ENCODE data around the gene RASGRF1. TPM values are rescaled to one million over a fixed set of nuclear protein-coding genes. Genes with fewer than 3 reads are reported as not detected.

Gene RASGRF1
- total RNA-seq, 1 donor from 2014 or later, result 0.17 TPM

GRCh38 chr15:79076661-79077060 is 13.9 kb downstream of the RASGRF1 start:
- TF ChIP-seq, protein P1, sequence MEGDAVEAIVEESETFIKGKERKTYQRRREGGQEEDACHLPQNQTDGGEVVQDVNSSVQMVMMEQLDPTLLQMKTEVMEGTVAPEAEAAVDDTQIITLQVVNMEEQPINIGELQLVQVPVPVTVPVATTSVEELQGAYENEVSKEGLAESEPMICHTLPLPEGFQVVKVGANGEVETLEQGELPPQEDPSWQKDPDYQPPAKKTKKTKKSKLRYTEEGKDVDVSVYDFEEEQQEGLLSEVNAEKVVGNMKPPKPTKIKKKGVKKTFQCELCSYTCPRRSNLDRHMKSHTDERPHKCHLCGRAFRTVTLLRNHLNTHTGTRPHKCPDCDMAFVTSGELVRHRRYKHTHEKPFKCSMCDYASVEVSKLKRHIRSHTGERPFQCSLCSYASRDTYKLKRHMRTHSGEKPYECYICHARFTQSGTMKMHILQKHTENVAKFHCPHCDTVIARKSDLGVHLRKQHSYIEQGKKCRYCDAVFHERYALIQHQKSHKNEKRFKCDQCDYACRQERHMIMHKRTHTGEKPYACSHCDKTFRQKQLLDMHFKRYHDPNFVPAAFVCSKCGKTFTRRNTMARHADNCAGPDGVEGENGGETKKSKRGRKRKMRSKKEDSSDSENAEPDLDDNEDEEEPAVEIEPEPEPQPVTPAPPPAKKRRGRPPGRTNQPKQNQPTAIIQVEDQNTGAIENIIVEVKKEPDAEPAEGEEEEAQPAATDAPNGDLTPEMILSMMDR (IDR thresholded peaks at IDR 0.05; ENCODE audit: unreplicated experiment), result no peak
- H3K4me1 Mint-ChIP-seq (ENCODE audit: low read depth), result no peaks in the 10 kb centered on the region
- no peak overlapping the region for H3K4me3 Mint-ChIP-seq (ENCODE audit: low read depth)
- H3K27me3 Mint-ChIP-seq, result peaks cover 32% of the 10 kb centered on the region
- no peaks in the 10 kb centered on the region for H3K36me3 Mint-ChIP-seq (ENCODE audit: insufficient read depth)
- no peak overlapping the region for H3K27ac Mint-ChIP-seq
- H3K9me3 Mint-ChIP-seq (ENCODE audit: low read depth), result no peaks in the 10 kb centered on the region
- DNase-seq (ENCODE audit: low spot score, unreplicated experiment), result no peak

DNA sequence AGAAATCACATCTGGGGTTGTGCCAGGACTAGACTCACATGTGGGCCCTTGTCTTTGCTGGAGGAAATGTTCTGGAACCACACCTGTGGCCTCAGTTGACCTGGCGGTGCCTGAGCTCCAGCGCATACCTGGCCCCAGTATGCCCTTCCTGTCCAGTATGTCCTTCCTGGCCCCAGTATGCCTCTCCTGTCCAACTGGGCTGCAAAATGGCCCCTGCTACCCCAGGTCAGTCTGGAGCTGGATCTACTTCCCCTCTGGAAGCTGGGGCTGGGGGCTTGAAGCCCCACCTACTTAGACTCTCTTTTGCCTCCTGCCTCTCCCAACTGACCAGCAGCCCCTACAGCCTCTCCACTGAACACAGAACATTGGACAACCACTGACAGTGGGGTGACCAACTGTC is 15.3 kb downstream of the RASGRF1 start:
- TF ChIP-seq, protein P1 (IDR thresholded peaks at IDR 0.05; ENCODE audit: unreplicated experiment), result no peak
- no peak for DNase-seq (ENCODE audit: low spot score, unreplicated experiment)
- Mint-ChIP-seq H3K4me3 (ENCODE audit: low read depth) (no peak overlapping the region), H3K27me3 (peaks cover 24% of the 10 kb centered on the region), H3K27ac (no peak overlapping the region), H3K4me1 (ENCODE audit: low read depth) (no peaks in the 10 kb centered on the region), H3K9me3 (ENCODE audit: low read depth) (no peaks in the 10 kb centered on the region), H3K36me3 (ENCODE audit: insufficient read depth) (no peaks in the 10 kb centered on the region)

DNA sequence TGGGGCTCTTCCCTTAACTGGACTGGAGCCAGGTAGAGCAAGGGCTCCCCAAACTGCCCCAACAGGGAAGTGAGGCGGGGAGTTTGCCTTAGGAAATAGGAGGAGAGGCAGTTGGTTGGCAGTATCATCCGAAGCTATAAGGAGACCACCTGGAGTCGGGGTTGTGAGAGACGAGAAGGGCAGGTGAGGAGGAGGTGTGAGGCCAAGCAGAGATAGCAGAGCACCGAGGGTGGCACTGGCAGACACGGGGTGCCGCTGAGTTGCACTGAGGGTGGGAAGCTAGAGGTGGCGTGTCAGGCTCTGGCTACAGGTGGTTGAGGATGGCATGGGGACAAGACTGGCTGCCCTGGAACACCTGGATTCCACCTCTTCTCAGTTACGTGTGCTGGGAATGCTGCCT is 17.2 kb downstream of the RASGRF1 start:
- no peak for DNase-seq (ENCODE audit: low spot score, unreplicated experiment)
- Mint-ChIP-seq H3K36me3 (ENCODE audit: insufficient read depth) (no peaks in the 10 kb centered on the region), H3K4me1 (ENCODE audit: low read depth) (no peaks in the 10 kb centered on the region), H3K27me3 (peaks cover 27% of the 10 kb centered on the region), H3K4me3 (ENCODE audit: low read depth) (no peak overlapping the region), H3K27ac (peak overlapping the region; percentile 43), H3K9me3 (ENCODE audit: low read depth) (no peaks in the 10 kb centered on the region)
- TF ChIP-seq, protein P1 (IDR thresholded peaks at IDR 0.05; ENCODE audit: unreplicated experiment), result no peak

DNA sequence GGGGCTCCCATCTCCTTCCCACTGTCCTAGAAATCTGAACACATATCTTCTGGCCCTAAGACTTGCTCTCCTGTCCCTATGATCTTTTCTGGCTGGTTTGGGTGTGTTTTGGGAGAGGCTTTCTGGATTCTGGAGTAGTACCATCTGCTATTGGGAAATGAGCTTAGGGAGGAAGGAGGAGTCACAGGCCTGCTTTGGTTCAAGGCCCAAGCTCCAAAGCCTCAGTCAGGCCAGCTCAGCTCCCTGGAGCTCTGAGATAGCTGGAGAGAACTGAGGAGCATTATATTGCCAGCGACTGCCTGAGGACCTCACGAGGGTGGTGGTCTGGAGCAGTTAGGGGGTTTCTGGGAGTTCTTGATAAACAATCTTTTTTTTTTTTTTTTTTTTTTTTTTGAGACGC is 18.7 kb downstream of the RASGRF1 start:
- no peak overlapping the region for H3K27ac Mint-ChIP-seq
- H3K4me3 Mint-ChIP-seq (ENCODE audit: low read depth), result no peak overlapping the region
- H3K4me1 Mint-ChIP-seq (ENCODE audit: low read depth), result no peaks in the 10 kb centered on the region
- DNase-seq (ENCODE audit: low spot score, unreplicated experiment), result no peak
- H3K36me3 Mint-ChIP-seq (ENCODE audit: insufficient read depth), result no peaks in the 10 kb centered on the region
- TF ChIP-seq, protein P1 (IDR thresholded peaks at IDR 0.05; ENCODE audit: unreplicated experiment), result no peak
- H3K27me3 Mint-ChIP-seq, result peaks cover 25% of the 10 kb centered on the region
- no peaks in the 10 kb centered on the region for H3K9me3 Mint-ChIP-seq (ENCODE audit: low read depth)

DNA sequence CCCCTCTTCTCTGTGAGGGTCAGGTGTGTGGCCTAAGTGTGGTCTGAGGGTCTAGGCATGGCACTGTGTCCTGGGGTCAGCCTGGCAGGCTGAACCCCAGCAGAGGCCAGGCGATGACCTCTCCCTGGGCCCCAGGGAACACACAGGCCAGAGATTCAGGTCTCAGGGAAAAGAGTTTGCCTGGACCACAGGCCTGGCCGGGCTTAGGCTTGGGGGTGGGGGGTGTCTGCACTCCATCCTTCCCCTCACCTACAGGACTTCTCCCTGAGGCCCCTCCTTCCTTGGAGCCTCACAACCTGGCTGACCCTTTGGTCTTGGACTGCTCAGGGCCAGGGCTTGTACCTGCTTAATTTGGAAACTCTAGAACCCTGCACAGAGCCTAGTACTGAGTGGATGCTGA is 21.8 kb downstream of the RASGRF1 start:
- no peak overlapping the region for H3K27ac Mint-ChIP-seq
- H3K36me3 Mint-ChIP-seq (ENCODE audit: insufficient read depth), result no peaks in the 10 kb centered on the region
- no peaks in the 10 kb centered on the region for H3K4me1 Mint-ChIP-seq (ENCODE audit: low read depth)
- H3K27me3 Mint-ChIP-seq, result peaks cover 18% of the 10 kb centered on the region
- no peak overlapping the region for H3K4me3 Mint-ChIP-seq (ENCODE audit: low read depth)
- TF ChIP-seq, protein P1 (IDR thresholded peaks at IDR 0.05; ENCODE audit: unreplicated experiment), result no peak
- DNase-seq (ENCODE audit: low spot score, unreplicated experiment), result no peak
- no peaks in the 10 kb centered on the region for H3K9me3 Mint-ChIP-seq (ENCODE audit: low read depth)

All from progenitor cell of endocrine pancreas (in vitro differentiated cells).